Breast epithelium (tissue), 3 donors: ENCODE measurements around the gene CAMKK2.

Experiments
- CTCF ChIP-seq, 3 donors: fragments of 450-650 bp; IDR thresholded peaks; one replicate each; pipeline ENCODE4 v1.5.1; 2016 to 2017; ENCODE audit warnings: antibody characterized with exemption in 3 of 3, mild to moderate bottlenecking in 3 of 3, moderate library complexity in 3 of 3
- POLR2A ChIP-seq: fragments of 450-650 bp; IDR thresholded peaks from one replicate; pipeline ENCODE4 v1.6.1; 2016; ENCODE audit warnings: antibody characterized with exemption, mild to moderate bottlenecking, moderate library complexity
- POLR2AphosphoS5 ChIP-seq, 3 donors: sonication (generic); formaldehyde crosslinking; IDR thresholded peaks; one replicate each; pipeline ENCODE4 v1.6.1; 2017; ENCODE audit warnings: antibody characterized with exemption in 3 of 3

DNA sequence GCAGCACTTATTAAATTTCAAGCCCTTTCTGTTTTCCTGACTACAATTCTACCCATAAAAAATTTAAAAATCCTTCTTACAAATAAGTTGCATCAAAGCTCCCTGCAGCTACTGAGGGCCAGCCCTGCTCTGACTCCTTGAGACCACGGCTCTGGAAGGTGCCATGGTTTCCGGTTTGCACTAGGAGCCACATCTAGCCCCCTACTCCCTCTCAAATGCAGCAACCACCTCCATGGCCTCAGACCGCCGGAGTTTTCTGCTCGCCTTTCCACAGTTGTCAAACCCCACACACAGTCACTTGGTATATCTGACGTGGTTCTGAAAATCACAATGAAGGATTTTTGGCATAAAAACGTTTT lies 56.5 kb downstream of the CAMKK2 start:
- TF ChIP-seq CTCF (IDR thresholded peaks at IDR 0.05), result no peak
- no peak for TF ChIP-seq POLR2AphosphoS5 (IDR thresholded peaks at IDR 0.05)
- TF ChIP-seq POLR2A, result no peak
